ENCODE measurements around the gene MAN1A1. TPM values are rescaled to one million over a fixed set of nuclear protein-coding genes. Genes with fewer than 3 reads are reported as not detected.

Gene MAN1A1
- total and polyA plus RNA-seq, 2 of the 4 experiments (the other 2 are of a cell fraction) = 5.9 to 6.4 TPM

DNA sequence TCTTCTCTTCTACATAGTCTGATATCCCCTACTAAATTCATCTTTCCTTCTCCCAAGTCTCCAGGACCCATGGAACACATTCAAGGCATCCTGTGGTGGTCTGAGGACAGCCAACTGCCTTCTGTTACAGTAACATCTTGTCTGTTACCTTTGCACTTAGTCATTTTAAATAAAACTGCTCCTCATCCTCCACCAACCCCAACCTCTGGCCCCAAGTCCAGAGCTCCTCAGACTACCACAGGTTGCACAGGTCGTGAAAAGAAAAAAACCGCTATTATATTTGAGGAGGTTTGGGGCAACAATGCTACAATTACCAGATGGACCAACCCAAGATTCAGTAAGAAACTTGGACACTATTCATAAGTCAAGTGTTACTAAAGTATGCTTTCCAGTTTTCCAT lies 49.9 kb downstream of the MAN1A1 start:
- DNase-seq (no peak), ATAC-seq (ENCODE audit: low read depth) (no peak)
- Histone ChIP-seq H4K8ac (ENCODE audit: low read depth in 2 of 2, low read length in 2 of 2) (no peak overlapping the region), H3K4ac (ENCODE audit: low read depth, low read length) (no peak overlapping the region), H3K9ac (ENCODE audit: low read depth, low read length) (no peak overlapping the region), H3K18ac (ENCODE audit: low read depth, low read length) (no peak overlapping the region), H2AK9ac (replicated peaks; ENCODE audit: low read depth, low read length, poor library complexity) (no peak overlapping the region), H4K91ac (ENCODE audit: insufficient read depth, low read depth, low read length) (no peak overlapping the region), H2BK5ac (ENCODE audit: low read depth, low read length, poor library complexity, severe bottlenecking) (no peak overlapping the region), H4K20me1 (ENCODE audit: insufficient read depth, low read length) (no peaks in the 10 kb centered on the region), H3K9me1 (ENCODE audit: insufficient read depth, low read length) (no peaks in the 10 kb centered on the region), H3K27me3 (ENCODE audit: control insufficient read depth, insufficient read depth, low read length) (no peaks in the 10 kb centered on the region), H3K36me3 (ENCODE audit: control insufficient read depth, insufficient read depth, low read length) (peaks cover 3% of the 10 kb centered on the region), H2BK120ac (ENCODE audit: low read depth, low read length) (no peak overlapping the region), H3K79me1 (ENCODE audit: low read depth in 1 of 2, low read length in 2 of 2) (no peaks in the 10 kb centered on the region), H3K4me2 (ENCODE audit: low read depth, low read length) (no peak overlapping the region), H2AK5ac (ENCODE audit: low read depth, low read length) (no peak overlapping the region), H2BK20ac (ENCODE audit: low read depth, low read length) (no peak overlapping the region), H4K5ac (ENCODE audit: low read depth, low read length) (no peak overlapping the region), H3K9me3 (ENCODE audit: control insufficient read depth, insufficient read depth, low read length) (no peaks in the 10 kb centered on the region), H3K14ac (replicated peaks; ENCODE audit: low read depth, low read length) (no peak overlapping the region), H3K27ac (ENCODE audit: insufficient read depth, low read length) (no peak overlapping the region), H2BK15ac (ENCODE audit: low read depth, low read length) (no peak overlapping the region), H3K4me3 (ENCODE audit: insufficient read depth, low read depth, low read length) (no peak overlapping the region), H2AFZ (replicated peaks; ENCODE audit: low read length, poor library complexity) (no peak overlapping the region), H3K23ac (ENCODE audit: low read depth, low read length) (no peak overlapping the region), H3K56ac (ENCODE audit: extremely low read depth, insufficient read depth, low read length) (no peak overlapping the region), H3K4me1 (ENCODE audit: control insufficient read depth, insufficient read depth, low read length) (no peaks in the 10 kb centered on the region)
- no TSS peak for BruUV-seq (replicated peaks)
- dilution Hi-C loops (cut with HindIII; ENCODE audit: low sequenced_read_pairs, unreplicated experiment) = no loop called here
- ChIA-PET POLR2A (ENCODE audit: unreplicated experiment) (no interaction called here), CTCF (interaction anchor here (0.5 to 0.6 kb wide), 2 partner anchors 14 to 918 kb away, joined by 3 read pairs; no protein-coding TSS in a partner anchor)
- TF ChIP-seq RFX5 (IDR thresholded peaks at IDR 0.05; ENCODE audit: low read depth, low read length) (no peak), MXI1 (IDR thresholded peaks at IDR 0.05; ENCODE audit: borderline replicate concordance, low read depth, low read length) (no peak), CTCF (conservative IDR thresholded peaks at IDR 0.05; ENCODE audit: low read depth, low read length) (no peak), CHD1 (IDR thresholded peaks at IDR 0.05; ENCODE audit: low read depth, low read length) (no peak), MAZ (IDR thresholded peaks at IDR 0.05; ENCODE audit: borderline replicate concordance, low read depth, low read length) (no peak), USF2 (IDR thresholded peaks at IDR 0.05; ENCODE audit: low read depth, low read length) (no peak), RCOR1 (IDR thresholded peaks at IDR 0.05; ENCODE audit: insufficient replicate concordance, low read length) (no peak), POLR2A (IDR thresholded peaks at IDR 0.05; ENCODE audit: low read depth, low read length) (no peak), FOS (IDR thresholded peaks at IDR 0.05; ENCODE audit: low read depth, low read length) (no peak), RAD21 (IDR thresholded peaks at IDR 0.05; ENCODE audit: low read length) (no peak), CEBPB (IDR thresholded peaks at IDR 0.05; ENCODE audit: low read depth, low read length) (no peak), NFE2L2 (IDR thresholded peaks at IDR 0.05; ENCODE audit: low read depth, low read length) (no peak), MAFK (IDR thresholded peaks at IDR 0.05; ENCODE audit: low read depth, low read length) (no peak), SMC3 (IDR thresholded peaks at IDR 0.05; ENCODE audit: low read depth, low read length) (no peak), BHLHE40 (IDR thresholded peaks at IDR 0.05; ENCODE audit: low read depth, low read length) (no peak)
- TF ChIP-seq, protein P1, sequence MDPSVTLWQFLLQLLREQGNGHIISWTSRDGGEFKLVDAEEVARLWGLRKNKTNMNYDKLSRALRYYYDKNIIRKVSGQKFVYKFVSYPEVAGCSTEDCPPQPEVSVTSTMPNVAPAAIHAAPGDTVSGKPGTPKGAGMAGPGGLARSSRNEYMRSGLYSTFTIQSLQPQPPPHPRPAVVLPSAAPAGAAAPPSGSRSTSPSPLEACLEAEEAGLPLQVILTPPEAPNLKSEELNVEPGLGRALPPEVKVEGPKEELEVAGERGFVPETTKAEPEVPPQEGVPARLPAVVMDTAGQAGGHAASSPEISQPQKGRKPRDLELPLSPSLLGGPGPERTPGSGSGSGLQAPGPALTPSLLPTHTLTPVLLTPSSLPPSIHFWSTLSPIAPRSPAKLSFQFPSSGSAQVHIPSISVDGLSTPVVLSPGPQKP (IDR thresholded peaks at IDR 0.05; ENCODE audit: borderline replicate concordance, low read depth, low read length) = no peak
- in situ Hi-C loops (cut with MboI; ENCODE audit: low sequenced_read_pairs) = no loop called here
- intact Hi-C loops (cut with micrococcal nuclease) = no loop called here
- no CpG with 5 or more reads among the region's 2 CpGs for WGBS, 2 experiments (ENCODE audit: extremely low coverage in 2 of 2, insufficient read length in 1 of 2)
